Transverse colon (tissue), 4 donors: ENCODE measurements around the gene TNNI2. TPM values are rescaled to one million over a fixed set of nuclear protein-coding genes. Genes with fewer than 3 reads are reported as not detected.

Source experiments
- DNase-seq: peaks from one replicate; pipeline ENCODE4 v3.0.0-alpha.2; 2019
- H3K27ac ChIP-seq, 4 donors: fragments of 200-600 bp; sonication (generic); 2 replicates each; pipeline ENCODE4 v1.5.1; 2016 to 2018; ENCODE audit warnings: inconsistent platforms in 4 of 4
- H3K27me3 ChIP-seq: fragments of 200-600 bp; sonication (generic); 2 replicates; pipeline ENCODE4 v1.5.1; 2017; ENCODE audit warnings: inconsistent platforms
- H3K36me3 ChIP-seq, 4 donors: fragments of 200-600 bp; sonication (generic); 2 replicates each; pipeline ENCODE4 v1.5.1; 2017 to 2019; ENCODE audit warnings: inconsistent platforms in 4 of 4
- H3K4me1 ChIP-seq, 4 donors: fragments of 200-600 bp; sonication (generic); 2 replicates each; pipeline ENCODE4 v1.5.1; 2017 to 2020; ENCODE audit warnings: inconsistent platforms in 4 of 4
- H3K4me3 ChIP-seq, 4 donors: fragments of 200-600 bp; sonication (generic); 1 replicate in 1 of 4; 2 replicates in 3 of 4; pipeline versions ENCODE4 v1.5.1 to v1.6.1; 2017 to 2019; ENCODE audit warnings: inconsistent platforms in 4 of 4
- H3K9me3 ChIP-seq, 2 donors: fragments of 200-600 bp; sonication (generic); 2 replicates each; pipeline ENCODE4 v1.5.1; 2017 to 2019; ENCODE audit warnings: inconsistent platforms in 2 of 2
- EP300 ChIP-seq: sonication (generic); formaldehyde crosslinking; IDR thresholded peaks from one replicate; pipeline ENCODE4 v1.6.1; 2017; ENCODE audit warnings: antibody characterized with exemption, low read depth
- POLR2A ChIP-seq: fragments of 450-650 bp; IDR thresholded peaks from one replicate; pipeline ENCODE4 v1.6.1; 2016; ENCODE audit warnings: antibody characterized with exemption, mild to moderate bottlenecking, moderate library complexity
- POLR2AphosphoS5 ChIP-seq, 3 donors: sonication (generic); formaldehyde crosslinking; IDR thresholded peaks; one replicate each; pipeline ENCODE4 v1.6.1; 2016; ENCODE audit warnings: antibody characterized with exemption in 3 of 3
- WGBS, 2 donors: methylation state at CpG; one replicate each; pipeline ENCODE4 v1.1.5; 2018; ENCODE audit warnings: low coverage in 1 of 2; 5-methylcytosine and 5-hydroxymethylcytosine counted together
- in situ Hi-C, 4 donors: fragments of 200-750 bp; cut with MboI; loops; one replicate each; pipeline versions ENCODE4 v1.15.0 to v1.15.1; 2017; ENCODE audit warnings: low sequenced_read_pairs in 3 of 4, low pct_ligation_motif_present in 1 of 4, low pct_unique_long_range_greater_than_20kb in 1 of 4
- intact Hi-C: fragments of 100-400 bp; cut with DNase I; formaldehyde crosslinking; loops from one replicate; pipeline ENCODE4 v1.15.1; 2023; ENCODE audit warnings: low total_unique reads
- total RNA-seq, 4 donors: library from RNA; depleted of rRNA; stranded (reverse); fragments of >200 nt; gene quantifications; one replicate each; pipeline ENCODE4 v1.1.0, GENCODE V29; 2016
- TF ChIP-seq, protein P1 (sequence below), 5 experiments: fragments of 200-600 bp in 3 of 5; fragments of 450-650 bp in 2 of 5; sonication (generic) in 3 of 5; IDR thresholded peaks; 1 replicate in 2 of 5; 2 replicates in 3 of 5; pipeline ENCODE4 v1.5.1; 2016 to 2017; ENCODE audit warnings: antibody characterized with exemption in 5 of 5, inconsistent platforms in 3 of 5, mild to moderate bottlenecking in 2 of 5, moderate library complexity in 1 of 5

TNNI2 gene
- total RNA-seq, 4 donors from 2014 or later = 3.5 to 35.9 TPM; not detected in 2

DNA sequence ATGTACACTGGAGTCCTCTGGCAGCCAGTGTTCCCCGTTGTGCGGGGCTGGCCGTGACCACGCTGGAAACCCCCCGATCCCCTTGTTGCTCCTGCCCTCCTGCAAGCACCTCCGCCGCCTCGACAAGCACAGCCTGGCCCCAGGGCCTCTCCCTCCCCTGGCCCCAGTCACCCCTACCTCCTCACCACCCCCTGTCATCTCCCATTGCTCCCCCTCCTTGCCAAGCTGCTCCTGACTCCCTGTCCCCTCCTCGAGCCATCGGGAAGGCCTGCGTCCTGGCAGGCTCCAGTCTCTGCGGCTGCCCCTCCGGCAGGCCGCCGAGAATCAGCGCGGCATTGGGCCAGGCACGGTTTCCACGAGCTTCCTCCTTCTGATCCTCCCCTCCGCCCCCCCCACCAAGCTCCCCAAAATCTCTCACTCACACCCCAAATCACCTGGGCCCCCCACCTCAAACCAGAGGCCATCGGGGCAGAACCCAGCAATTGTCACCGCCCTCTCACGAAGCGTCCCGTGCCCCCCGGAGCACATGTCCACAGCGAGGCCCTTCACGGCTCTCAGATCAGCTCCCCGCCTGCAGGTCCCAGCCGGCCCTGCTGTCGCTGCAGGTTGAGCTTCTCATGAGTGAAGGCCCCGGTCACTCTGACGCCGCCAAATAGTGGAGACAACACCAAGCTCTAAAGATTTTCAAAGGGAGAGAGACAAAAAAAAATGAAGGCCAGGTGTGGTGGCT is 8.4 kb downstream of the TNNI2 start:
- Histone ChIP-seq H3K4me3 (no peak overlapping the region), H3K9me3 (no peaks in the 10 kb centered on the region), H3K4me1 (peaks cover 0 to 24% (median 9%) of the 10 kb centered on the region in 4 donors), H3K27me3 (no peaks in the 10 kb centered on the region), H3K36me3 (no peaks in the 10 kb centered on the region), H3K27ac (no peak overlapping the region)
- DNase-seq = no peak
- TF ChIP-seq, protein P1, sequence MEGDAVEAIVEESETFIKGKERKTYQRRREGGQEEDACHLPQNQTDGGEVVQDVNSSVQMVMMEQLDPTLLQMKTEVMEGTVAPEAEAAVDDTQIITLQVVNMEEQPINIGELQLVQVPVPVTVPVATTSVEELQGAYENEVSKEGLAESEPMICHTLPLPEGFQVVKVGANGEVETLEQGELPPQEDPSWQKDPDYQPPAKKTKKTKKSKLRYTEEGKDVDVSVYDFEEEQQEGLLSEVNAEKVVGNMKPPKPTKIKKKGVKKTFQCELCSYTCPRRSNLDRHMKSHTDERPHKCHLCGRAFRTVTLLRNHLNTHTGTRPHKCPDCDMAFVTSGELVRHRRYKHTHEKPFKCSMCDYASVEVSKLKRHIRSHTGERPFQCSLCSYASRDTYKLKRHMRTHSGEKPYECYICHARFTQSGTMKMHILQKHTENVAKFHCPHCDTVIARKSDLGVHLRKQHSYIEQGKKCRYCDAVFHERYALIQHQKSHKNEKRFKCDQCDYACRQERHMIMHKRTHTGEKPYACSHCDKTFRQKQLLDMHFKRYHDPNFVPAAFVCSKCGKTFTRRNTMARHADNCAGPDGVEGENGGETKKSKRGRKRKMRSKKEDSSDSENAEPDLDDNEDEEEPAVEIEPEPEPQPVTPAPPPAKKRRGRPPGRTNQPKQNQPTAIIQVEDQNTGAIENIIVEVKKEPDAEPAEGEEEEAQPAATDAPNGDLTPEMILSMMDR (IDR thresholded peaks at IDR 0.05) = no peak
- TF ChIP-seq EP300 = no peak
- TF ChIP-seq POLR2AphosphoS5 (IDR thresholded peaks at IDR 0.05) = no peak
- no peak for TF ChIP-seq POLR2A
- in situ Hi-C loops (no loop called here), intact Hi-C loops (no loop called here)
- WGBS, 2 donors = 90% methylated on average over 34 of the region's 34 CpGs; no CpG with 5 or more reads in 1 of the 2 donors

DNA sequence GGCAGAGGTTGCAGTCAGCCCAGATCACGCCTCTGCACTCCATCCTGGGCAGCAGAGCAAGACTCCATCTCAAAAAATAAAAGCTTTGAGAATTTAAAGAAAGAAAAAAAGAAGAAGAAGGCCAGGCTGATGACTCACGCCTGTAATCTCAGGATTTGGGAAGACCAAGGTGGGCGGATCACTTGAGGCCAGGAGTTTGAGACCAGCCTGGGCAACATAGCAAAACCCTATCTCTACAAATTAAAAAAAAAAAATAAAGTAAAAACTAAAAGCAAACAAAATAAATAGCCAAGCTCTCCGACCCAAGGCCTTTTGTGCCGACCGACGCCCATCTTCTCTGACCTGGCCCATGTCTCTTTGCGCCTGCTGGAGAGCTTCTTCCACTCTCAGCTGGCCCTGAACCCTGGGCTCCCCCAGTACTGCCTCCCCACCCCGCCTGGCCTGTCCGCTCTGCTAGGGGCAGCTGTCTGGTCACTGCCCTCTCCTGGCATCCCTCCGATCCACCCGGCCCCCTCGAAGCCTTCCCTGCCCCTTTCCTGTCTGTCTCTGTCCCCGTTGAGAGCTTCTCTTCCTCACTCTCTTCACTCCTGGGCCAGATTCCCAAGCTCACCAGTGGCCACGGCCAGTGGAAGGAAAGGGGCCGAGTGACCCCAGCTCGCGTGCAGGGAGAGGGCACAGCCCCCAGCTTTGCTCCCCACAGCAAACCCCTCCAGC is 9.3 kb downstream of the TNNI2 start:
- in situ Hi-C loops (no loop called here), intact Hi-C loops (no loop called here)
- no peaks in the 10 kb centered on the region for H3K27me3 ChIP-seq

DNA sequence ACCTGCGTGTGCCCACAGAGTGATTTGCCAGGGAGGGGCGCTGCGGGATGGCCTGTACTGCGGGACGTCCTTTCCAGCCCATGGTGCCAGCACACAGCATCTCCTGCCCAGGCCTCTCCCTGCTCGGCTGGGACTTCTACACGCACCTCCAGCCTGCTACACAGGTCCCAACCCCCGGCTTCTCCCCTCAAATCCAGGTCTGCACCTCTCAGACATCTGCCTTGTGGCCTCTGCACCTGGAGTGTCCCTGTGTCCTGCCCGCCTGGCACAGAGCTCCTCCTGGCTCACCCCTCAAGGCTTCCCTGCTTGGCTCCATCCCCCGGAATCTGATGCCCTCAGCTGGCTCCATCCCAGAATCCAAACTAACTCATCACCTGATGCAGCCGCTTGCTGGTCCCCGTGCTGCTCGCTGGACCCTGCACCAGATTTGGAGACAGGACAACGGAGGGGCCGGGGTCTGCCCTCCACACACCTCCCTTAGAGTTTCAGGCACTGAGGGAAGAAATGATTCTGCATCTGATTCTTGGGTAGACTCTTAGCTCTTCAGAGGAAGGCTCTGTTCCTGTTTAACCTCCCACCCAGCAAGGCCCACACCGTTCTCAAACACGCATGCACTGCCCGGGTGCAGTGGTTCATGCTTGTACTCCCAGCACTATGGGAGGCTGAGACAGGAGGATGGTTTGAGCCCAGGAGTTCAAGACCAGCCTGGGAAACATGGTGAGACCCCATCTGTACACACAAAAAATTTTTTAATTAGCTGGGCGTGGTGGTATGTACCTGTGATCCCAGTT is 10.1 kb downstream of the TNNI2 start:
- DNase-seq = no peak
- WGBS, 2 donors = 86 to 98% methylated on average over 8 to 19 of the region's 19 CpGs
- H3K27ac ChIP-seq = no peak overlapping the region
- peaks cover 0 to 25% (median 9%) of the 10 kb centered on the region in 4 donors for H3K4me1 ChIP-seq
- no peak overlapping the region for H3K4me3 ChIP-seq
- H3K36me3 ChIP-seq = no peaks in the 10 kb centered on the region
- intact Hi-C loops = no loop called here
- in situ Hi-C loops = no loop called here
- no peak for TF ChIP-seq POLR2A
- TF ChIP-seq, protein P1 (IDR thresholded peaks at IDR 0.05) = no peak
- no peaks in the 10 kb centered on the region for H3K9me3 ChIP-seq
- no peaks in the 10 kb centered on the region for H3K27me3 ChIP-seq

More for the DNA sequence above, 9.3 kb downstream of the TNNI2 start:
- H3K36me3 ChIP-seq = no peaks in the 10 kb centered on the region
- no peak overlapping the region for H3K27ac ChIP-seq
- no peak overlapping the region for H3K4me3 ChIP-seq
- TF ChIP-seq POLR2A (no peak), POLR2AphosphoS5 (IDR thresholded peaks at IDR 0.05) (no peak), EP300 (no peak)
- TF ChIP-seq, protein P1 (IDR thresholded peaks at IDR 0.05) = no peak
- H3K9me3 ChIP-seq = no peaks in the 10 kb centered on the region
- H3K4me1 ChIP-seq = peaks cover 0 to 25% (median 9%) of the 10 kb centered on the region in 4 donors
- DNase-seq = no peak
- WGBS, 2 donors = 68 to 84% methylated on average over 12 to 18 of the region's 18 CpGs
